K562 (cell line): ENCODE data around the gene RABIF. TPM values are rescaled to one million over a fixed set of nuclear protein-coding genes. Genes with fewer than 3 reads are reported as not detected.

ENCODE experiments used
- ARID3B ChIP-seq: fragments of 250-450 bp; sonication (Bioruptor Pico); IDR thresholded peaks from 2 replicates; pipeline ENCODE4 v1.4.0; 2020; ENCODE audit warnings: borderline replicate concordance
- CREBBP ChIP-seq: IDR thresholded peaks from one replicate; pipeline ENCODE4 v1.6.1; 2012; ENCODE audit warnings: low read depth, mild to moderate bottlenecking, control low read depth, inconsistent platforms, low read length
- FOXK2 ChIP-seq, 2 experiments: fragments of 450-650 bp; IDR thresholded peaks in 1 of 2; conservative IDR thresholded peaks in 1 of 2; 2 replicates each; pipeline ENCODE4 v1.6.1; 2016; ENCODE audit warnings: low read depth in 2 of 2, mild to moderate bottlenecking in 1 of 2
- GABPB2 ChIP-seq: fragments of 250-450 bp; sonication (Bioruptor Pico); conservative IDR thresholded peaks from 2 replicates; pipeline ENCODE4 v1.5.1; 2021; ENCODE audit warnings: mild to moderate bottlenecking
- IRF9 ChIP-seq: fragments of 450-650 bp; IDR thresholded peaks from 2 replicates; pipeline ENCODE4 v1.6.1; 2016; ENCODE audit warnings: missing biosample characterization, missing genetic modification characterization
- KAT2B ChIP-seq: IDR thresholded peaks from one replicate; pipeline ENCODE4 v1.6.1; 2012; ENCODE audit warnings: low read depth, mild to moderate bottlenecking, control low read depth, inconsistent platforms, low read length, moderate library complexity
- MAX ChIP-seq: sonication (generic); formaldehyde crosslinking; IDR thresholded peaks from 2 replicates; pipeline ENCODE4 v1.9.0; 2022; ENCODE audit warnings: mild to moderate bottlenecking, missing genetic modification reagents
- MLLT1 ChIP-seq, 2 experiments: fragments of 450-650 bp; IDR thresholded peaks; 2 replicates each; pipeline ENCODE4 v1.6.1; 2016
- PCBP1 ChIP-seq: fragments of 200-400 bp; formaldehyde crosslinking; IDR thresholded peaks from 2 replicates; pipeline ENCODE4 v1.6.1; 2018; ENCODE audit warnings: mild to moderate bottlenecking, low read depth, low read length; ENCODE audit not compliant: poor library complexity, severe bottlenecking
- PHF8 ChIP-seq: fragments of 200-600 bp; sonication (generic); IDR thresholded peaks from 2 replicates; pipeline ENCODE4 v1.6.1; 2012; ENCODE audit warnings: mixed run types, mild to moderate bottlenecking, inconsistent platforms, low read length, moderate library complexity, borderline replicate concordance
- PKNOX1 ChIP-seq: fragments of 450-650 bp; IDR thresholded peaks from 2 replicates; pipeline ENCODE4 v1.6.1; 2016
- PREB ChIP-seq: sonication (generic); formaldehyde crosslinking; IDR thresholded peaks from 2 replicates; pipeline ENCODE4 v1.8.1; 2023; ENCODE audit warnings: mild to moderate bottlenecking, missing genetic modification reagents
- SIX5 ChIP-seq, 2 experiments: IDR thresholded peaks; 2 replicates each; pipeline ENCODE4 v1.6.1; 2011; ENCODE audit warnings: low read length in 2 of 2, borderline replicate concordance in 1 of 2, low read depth in 1 of 2, mild to moderate bottlenecking in 1 of 2, moderate library complexity in 1 of 2; ENCODE audit not compliant: insufficient read depth in 1 of 2
- SMARCC2 ChIP-seq: fragments of 450-650 bp; IDR thresholded peaks from 2 replicates; pipeline ENCODE4 v1.6.1; 2017; ENCODE audit warnings: antibody characterized with exemption, moderate library complexity, mild to moderate bottlenecking, low read depth
- SREBF1 ChIP-seq: fragments of 150-350 bp; IDR thresholded peaks from 2 replicates; pipeline ENCODE4 v1.6.1; 2014; ENCODE audit warnings: antibody characterized with exemption, low read depth, low read length, borderline replicate concordance
- SRSF1 ChIP-seq: fragments of 200-400 bp; formaldehyde crosslinking; IDR thresholded peaks from 2 replicates; pipeline ENCODE4 v1.6.1; 2017; ENCODE audit warnings: mild to moderate bottlenecking, low read depth, low read length, moderate library complexity
- STAT5A ChIP-seq: IDR thresholded peaks from 2 replicates; pipeline ENCODE4 v1.6.1; 2012; ENCODE audit warnings: low read length, inconsistent platforms, borderline replicate concordance
- ZC3H8 ChIP-seq: fragments of 450-650 bp; IDR thresholded peaks from 2 replicates; pipeline ENCODE4 v1.6.1; 2017
- ZNF41 ChIP-seq: fragments of 250-450 bp; sonication (Bioruptor Pico); conservative IDR thresholded peaks from 2 replicates; pipeline ENCODE4 v1.4.0; 2020; ENCODE audit warnings: mild to moderate bottlenecking
- ZNF75A ChIP-seq: fragments of 450-650 bp; formaldehyde crosslinking; IDR thresholded peaks from 2 replicates; pipeline ENCODE4 v1.4.0; 2020; ENCODE audit warnings: mild to moderate bottlenecking
- polyA plus RNA-seq, 8 experiments: library from polyadenylated mRNA; depleted of rRNA in 4 of 8; stranded (reverse) in 5 of 8; unstranded in 3 of 8; fragments of >200 nt; fragmentation: Nextera tagmentation in 2 of 8; fragmentation: Illumina TruSeq in 1 of 8; extraction: Ambion mirVana in 2 of 8; extraction: Trizol in 1 of 8; gene quantifications; 2 replicates each; pipeline versions ENCODE4 v1.2.1 to v1.2.3, GENCODE V29; 2011 to 2014; ENCODE audit warnings: inconsistent platforms in 1 of 8, missing spikeins in 1 of 8
- total RNA-seq, 7 experiments: library from RNA; depleted of rRNA in 6 of 7; stranded (reverse); fragments of >200 nt in 6 of 7; fragmentation: Illumina TruSeq in 2 of 7; extraction: Trizol in 2 of 7; gene quantifications; 2 replicates each; pipeline versions ENCODE4 v1.2.1 to v1.2.3, GENCODE V29; 2011 to 2021; ENCODE audit warnings: low replicate concordance in 1 of 7

Gene RABIF
- total and polyA plus RNA-seq, 9 of the 15 experiments (the other 6 are each of a cell fraction or from before 2014, with no cell fraction given): 7.4 to 20.1 (median 11.0) TPM

- TF ChIP-seq SMARCC2 (peak; percentile 51; the same call in 1 of the 2 replicates), SREBF1 (peak; percentile 89), PKNOX1 (peak; percentile 83), SRSF1 (no peak), CREBBP (no peak), FOXK2 (conservative IDR thresholded peaks at IDR 0.05 in 1 of 2, IDR thresholded peaks at IDR 0.05 in 1 of 2; ENCODE audit: low read depth in 2 of 2) (peak; percentile 87 to 96), PREB (CRISPR knock-in tag) (no peak), ARID3B (no peak; the same call in 1 of the 2 replicates), GABPB2 (CRISPR knock-in tag) (no peak; the same call in 1 of the 2 replicates), ZNF75A (CRISPR knock-in tag) (no peak), ZNF41 (CRISPR knock-in tag) (no peak), PCBP1 (peak; percentile 86), ZC3H8 (no peak), IRF9 (tag) (peak; percentile 96), MAX (peak; percentile 87), MLLT1 (IDR thresholded peaks at IDR 0.05) (peak in 1 of 2 experiments; percentile 35; a peak in 1 of 4 replicates), KAT2B (no peak), SIX5 (IDR thresholded peaks at IDR 0.05; ENCODE audit: borderline replicate concordance in 1 of 2, insufficient read depth in 1 of 2, low read depth in 1 of 2, low read length in 2 of 2) (peak in 1 of 2 experiments; percentile 28; a peak in 3 of 4 replicates), PHF8 (peak; percentile 96), STAT5A (peak; percentile 21; the same call in 1 of the 2 replicates)
These were observed 37.9 kb upstream of the RABIF start, which contains the start of gene KLHL12 (continued) for GRCh38 chr1:202926581-202927491.
